HL-60 (cell line): ENCODE measurements around the gene C17orf50.

Experiments
- GABPA ChIP-seq: IDR thresholded peaks from 2 replicates; pipeline ENCODE4 v1.6.1; 2012; ENCODE audit warnings: low read depth
- POLR2AphosphoS5 ChIP-seq: IDR thresholded peaks from 2 replicates; pipeline ENCODE4 v1.6.1; 2012; ENCODE audit warnings: low read depth
- TF ChIP-seq, protein P1 (sequence below): IDR thresholded peaks from one replicate; pipeline ENCODE4 v1.5.1; 2011; ENCODE audit warnings: low read length, control low read depth, inconsistent platforms; ENCODE audit not compliant: insufficient read depth
- TF ChIP-seq, protein P2 (sequence below): IDR thresholded peaks from 2 replicates; pipeline ENCODE4 v1.6.1; 2012; ENCODE audit warnings: low read depth; ENCODE audit not compliant: insufficient replicate concordance

DNA sequence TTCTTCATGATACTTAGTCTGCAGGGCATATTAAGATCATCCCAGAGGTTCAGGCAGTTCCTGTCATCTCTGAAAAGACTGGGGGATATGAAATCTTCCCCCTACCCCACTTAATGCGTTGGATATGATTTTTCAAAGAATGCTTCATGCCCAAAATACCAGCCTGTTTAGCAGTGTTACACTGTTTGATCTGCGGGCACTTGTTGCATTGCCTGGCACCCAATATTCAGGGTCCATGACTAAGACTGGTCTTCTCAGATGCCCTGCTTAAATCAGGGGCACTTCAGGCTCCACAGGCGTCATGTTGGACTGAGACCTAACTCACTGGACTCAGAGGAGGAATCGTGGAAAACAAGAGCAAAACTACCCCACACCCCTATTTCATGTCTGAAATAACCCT, 35.6 kb upstream of the C17orf50 start:
- TF ChIP-seq, protein P1, sequence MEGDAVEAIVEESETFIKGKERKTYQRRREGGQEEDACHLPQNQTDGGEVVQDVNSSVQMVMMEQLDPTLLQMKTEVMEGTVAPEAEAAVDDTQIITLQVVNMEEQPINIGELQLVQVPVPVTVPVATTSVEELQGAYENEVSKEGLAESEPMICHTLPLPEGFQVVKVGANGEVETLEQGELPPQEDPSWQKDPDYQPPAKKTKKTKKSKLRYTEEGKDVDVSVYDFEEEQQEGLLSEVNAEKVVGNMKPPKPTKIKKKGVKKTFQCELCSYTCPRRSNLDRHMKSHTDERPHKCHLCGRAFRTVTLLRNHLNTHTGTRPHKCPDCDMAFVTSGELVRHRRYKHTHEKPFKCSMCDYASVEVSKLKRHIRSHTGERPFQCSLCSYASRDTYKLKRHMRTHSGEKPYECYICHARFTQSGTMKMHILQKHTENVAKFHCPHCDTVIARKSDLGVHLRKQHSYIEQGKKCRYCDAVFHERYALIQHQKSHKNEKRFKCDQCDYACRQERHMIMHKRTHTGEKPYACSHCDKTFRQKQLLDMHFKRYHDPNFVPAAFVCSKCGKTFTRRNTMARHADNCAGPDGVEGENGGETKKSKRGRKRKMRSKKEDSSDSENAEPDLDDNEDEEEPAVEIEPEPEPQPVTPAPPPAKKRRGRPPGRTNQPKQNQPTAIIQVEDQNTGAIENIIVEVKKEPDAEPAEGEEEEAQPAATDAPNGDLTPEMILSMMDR = no peak
- TF ChIP-seq GABPA (no peak), POLR2AphosphoS5 (no peak)
- TF ChIP-seq, protein P2, sequence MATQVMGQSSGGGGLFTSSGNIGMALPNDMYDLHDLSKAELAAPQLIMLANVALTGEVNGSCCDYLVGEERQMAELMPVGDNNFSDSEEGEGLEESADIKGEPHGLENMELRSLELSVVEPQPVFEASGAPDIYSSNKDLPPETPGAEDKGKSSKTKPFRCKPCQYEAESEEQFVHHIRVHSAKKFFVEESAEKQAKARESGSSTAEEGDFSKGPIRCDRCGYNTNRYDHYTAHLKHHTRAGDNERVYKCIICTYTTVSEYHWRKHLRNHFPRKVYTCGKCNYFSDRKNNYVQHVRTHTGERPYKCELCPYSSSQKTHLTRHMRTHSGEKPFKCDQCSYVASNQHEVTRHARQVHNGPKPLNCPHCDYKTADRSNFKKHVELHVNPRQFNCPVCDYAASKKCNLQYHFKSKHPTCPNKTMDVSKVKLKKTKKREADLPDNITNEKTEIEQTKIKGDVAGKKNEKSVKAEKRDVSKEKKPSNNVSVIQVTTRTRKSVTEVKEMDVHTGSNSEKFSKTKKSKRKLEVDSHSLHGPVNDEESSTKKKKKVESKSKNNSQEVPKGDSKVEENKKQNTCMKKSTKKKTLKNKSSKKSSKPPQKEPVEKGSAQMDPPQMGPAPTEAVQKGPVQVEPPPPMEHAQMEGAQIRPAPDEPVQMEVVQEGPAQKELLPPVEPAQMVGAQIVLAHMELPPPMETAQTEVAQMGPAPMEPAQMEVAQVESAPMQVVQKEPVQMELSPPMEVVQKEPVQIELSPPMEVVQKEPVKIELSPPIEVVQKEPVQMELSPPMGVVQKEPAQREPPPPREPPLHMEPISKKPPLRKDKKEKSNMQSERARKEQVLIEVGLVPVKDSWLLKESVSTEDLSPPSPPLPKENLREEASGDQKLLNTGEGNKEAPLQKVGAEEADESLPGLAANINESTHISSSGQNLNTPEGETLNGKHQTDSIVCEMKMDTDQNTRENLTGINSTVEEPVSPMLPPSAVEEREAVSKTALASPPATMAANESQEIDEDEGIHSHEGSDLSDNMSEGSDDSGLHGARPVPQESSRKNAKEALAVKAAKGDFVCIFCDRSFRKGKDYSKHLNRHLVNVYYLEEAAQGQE = no peak
